ENCODE results near the gene TLCD1.

Gene TLCD1

DNA sequence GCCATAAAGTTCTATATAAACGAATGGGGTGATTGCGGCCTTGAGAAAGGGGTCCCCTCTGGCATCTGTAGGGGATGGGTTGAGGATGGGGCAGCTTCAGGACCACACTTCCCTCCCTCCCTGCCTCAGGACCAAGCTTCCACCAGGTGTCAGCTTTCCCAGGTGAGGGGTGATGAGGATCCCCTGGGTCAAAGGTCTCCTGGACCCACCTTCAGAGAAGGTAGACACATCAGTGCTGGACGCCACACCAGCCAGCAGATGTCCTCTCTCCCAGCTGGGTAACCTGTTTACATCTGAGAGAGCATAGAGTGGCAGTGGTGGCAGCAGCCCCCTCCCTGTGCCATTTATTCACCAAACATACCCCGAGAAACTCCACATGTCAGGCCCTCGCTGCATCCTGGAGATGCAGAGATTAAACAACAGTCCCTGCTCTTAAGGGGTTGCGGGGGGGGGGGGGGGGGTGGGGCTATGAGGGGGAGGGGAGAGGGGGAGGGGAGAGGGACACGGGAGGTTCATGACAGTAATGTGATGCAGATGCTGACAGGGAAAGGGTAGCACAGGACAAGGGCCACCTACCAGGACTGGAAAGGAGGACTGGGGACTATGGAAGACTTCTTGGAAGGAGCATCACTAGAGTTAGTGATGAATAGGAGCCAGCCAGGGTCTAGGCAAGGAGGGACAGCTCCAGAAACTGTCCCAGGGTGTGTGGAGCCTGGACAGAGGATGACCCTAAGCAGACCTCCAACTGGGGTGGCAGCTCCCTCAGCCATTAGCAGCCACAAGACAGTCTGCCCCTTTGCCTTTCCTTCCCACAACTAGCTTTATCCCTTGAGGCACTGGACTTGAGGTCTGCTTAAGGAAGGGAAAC lies 19.3 kb downstream of the TLCD1 start:
- no peak overlapping the region for H3K9ac ChIP-seq (ENCODE audit: low read length)
- H3K4me3 ChIP-seq (ENCODE audit: insufficient read depth, low read length, poor library complexity, severe bottlenecking) = no peak overlapping the region
- H3K27me3 ChIP-seq (ENCODE audit: low read length) = no peaks in the 10 kb centered on the region
- no peaks in the 10 kb centered on the region for H3K79me2 ChIP-seq (ENCODE audit: insufficient read depth, low read length)
- H3K4me2 ChIP-seq (ENCODE audit: low read depth, low read length, poor library complexity, severe bottlenecking) = no peak overlapping the region
- H2AFZ ChIP-seq (ENCODE audit: low read depth, low read length, severe bottlenecking) = no peak overlapping the region
- H3K27ac ChIP-seq (ENCODE audit: low read depth, low read length) = no peak overlapping the region
- no peaks in the 10 kb centered on the region for H3K9me3 ChIP-seq (ENCODE audit: insufficient read depth, low read length)
- TF ChIP-seq, protein P1, sequence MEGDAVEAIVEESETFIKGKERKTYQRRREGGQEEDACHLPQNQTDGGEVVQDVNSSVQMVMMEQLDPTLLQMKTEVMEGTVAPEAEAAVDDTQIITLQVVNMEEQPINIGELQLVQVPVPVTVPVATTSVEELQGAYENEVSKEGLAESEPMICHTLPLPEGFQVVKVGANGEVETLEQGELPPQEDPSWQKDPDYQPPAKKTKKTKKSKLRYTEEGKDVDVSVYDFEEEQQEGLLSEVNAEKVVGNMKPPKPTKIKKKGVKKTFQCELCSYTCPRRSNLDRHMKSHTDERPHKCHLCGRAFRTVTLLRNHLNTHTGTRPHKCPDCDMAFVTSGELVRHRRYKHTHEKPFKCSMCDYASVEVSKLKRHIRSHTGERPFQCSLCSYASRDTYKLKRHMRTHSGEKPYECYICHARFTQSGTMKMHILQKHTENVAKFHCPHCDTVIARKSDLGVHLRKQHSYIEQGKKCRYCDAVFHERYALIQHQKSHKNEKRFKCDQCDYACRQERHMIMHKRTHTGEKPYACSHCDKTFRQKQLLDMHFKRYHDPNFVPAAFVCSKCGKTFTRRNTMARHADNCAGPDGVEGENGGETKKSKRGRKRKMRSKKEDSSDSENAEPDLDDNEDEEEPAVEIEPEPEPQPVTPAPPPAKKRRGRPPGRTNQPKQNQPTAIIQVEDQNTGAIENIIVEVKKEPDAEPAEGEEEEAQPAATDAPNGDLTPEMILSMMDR (IDR thresholded peaks at IDR 0.05; ENCODE audit: insufficient read depth, low read length, poor library complexity, severe bottlenecking) = no peak
- no peak for TF ChIP-seq EZH2phosphoT487 (conservative IDR thresholded peaks at IDR 0.05; ENCODE audit: low read length)
- H3K36me3 ChIP-seq (ENCODE audit: low read length) = no peaks in the 10 kb centered on the region
- H3K9me2 ChIP-seq (replicated peaks; ENCODE audit: insufficient read depth, low read length) = no peaks in the 10 kb centered on the region
- no peaks in the 10 kb centered on the region; the same call in 1 of the 2 replicates for H3F3A ChIP-seq (ENCODE audit: insufficient read depth)
- no peaks in the 10 kb centered on the region for H4K20me1 ChIP-seq (ENCODE audit: low read depth, low read length)

DNA sequence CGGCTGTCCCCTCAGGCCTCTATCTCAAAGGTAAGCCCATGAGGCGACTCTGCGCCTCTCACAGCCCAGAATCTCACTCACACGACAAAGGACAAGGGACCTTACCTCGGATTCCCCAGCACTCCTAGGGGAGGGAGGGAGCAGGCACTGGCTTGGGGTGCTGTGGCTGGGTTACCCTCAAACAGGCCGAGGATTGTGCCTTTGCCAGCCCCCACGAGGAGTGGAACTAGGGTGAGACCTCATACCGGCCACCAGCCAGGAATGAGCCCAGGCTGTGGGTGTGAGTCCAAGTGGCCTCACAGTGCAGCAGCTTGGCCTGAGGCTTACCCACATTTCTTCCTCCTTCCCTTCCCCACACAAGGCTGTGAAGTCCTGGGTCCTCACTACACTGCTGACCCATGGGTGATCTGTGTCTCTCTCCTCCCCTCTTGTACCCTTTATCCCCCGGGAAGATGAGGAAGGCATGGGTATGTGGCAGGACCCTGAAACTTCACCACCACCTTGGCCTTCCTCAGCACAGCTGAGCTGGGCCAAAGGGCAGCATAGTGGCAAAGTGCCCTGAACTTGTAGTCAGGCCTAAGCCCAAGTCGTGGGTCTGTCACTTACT lies 20.2 kb downstream of the TLCD1 start:
- H3K9me3 ChIP-seq (ENCODE audit: insufficient read depth, low read length) = no peaks in the 10 kb centered on the region
- no peaks in the 10 kb centered on the region; the same call in 1 of the 2 replicates for H3F3A ChIP-seq (ENCODE audit: insufficient read depth)
- no peak overlapping the region for H3K4me2 ChIP-seq (ENCODE audit: low read depth, low read length, poor library complexity, severe bottlenecking)
- TF ChIP-seq, protein P1 (IDR thresholded peaks at IDR 0.05; ENCODE audit: insufficient read depth, low read length, poor library complexity, severe bottlenecking) = no peak
- TF ChIP-seq EZH2phosphoT487 (conservative IDR thresholded peaks at IDR 0.05; ENCODE audit: low read length) = no peak
- H3K79me2 ChIP-seq (ENCODE audit: insufficient read depth, low read length) = no peaks in the 10 kb centered on the region
- no peak overlapping the region for H2AFZ ChIP-seq (ENCODE audit: low read depth, low read length, severe bottlenecking)
- H3K9me2 ChIP-seq (replicated peaks; ENCODE audit: insufficient read depth, low read length) = no peaks in the 10 kb centered on the region
- no peaks in the 10 kb centered on the region for H4K20me1 ChIP-seq (ENCODE audit: low read depth, low read length)
- H3K27me3 ChIP-seq (ENCODE audit: low read length) = no peaks in the 10 kb centered on the region
- H3K9ac ChIP-seq (ENCODE audit: low read length) = no peak overlapping the region
- no peaks in the 10 kb centered on the region for H3K36me3 ChIP-seq (ENCODE audit: low read length)
- H3K4me3 ChIP-seq (ENCODE audit: insufficient read depth, low read length, poor library complexity, severe bottlenecking) = no peak overlapping the region
- H3K27ac ChIP-seq (ENCODE audit: low read depth, low read length) = no peak overlapping the region

DNA sequence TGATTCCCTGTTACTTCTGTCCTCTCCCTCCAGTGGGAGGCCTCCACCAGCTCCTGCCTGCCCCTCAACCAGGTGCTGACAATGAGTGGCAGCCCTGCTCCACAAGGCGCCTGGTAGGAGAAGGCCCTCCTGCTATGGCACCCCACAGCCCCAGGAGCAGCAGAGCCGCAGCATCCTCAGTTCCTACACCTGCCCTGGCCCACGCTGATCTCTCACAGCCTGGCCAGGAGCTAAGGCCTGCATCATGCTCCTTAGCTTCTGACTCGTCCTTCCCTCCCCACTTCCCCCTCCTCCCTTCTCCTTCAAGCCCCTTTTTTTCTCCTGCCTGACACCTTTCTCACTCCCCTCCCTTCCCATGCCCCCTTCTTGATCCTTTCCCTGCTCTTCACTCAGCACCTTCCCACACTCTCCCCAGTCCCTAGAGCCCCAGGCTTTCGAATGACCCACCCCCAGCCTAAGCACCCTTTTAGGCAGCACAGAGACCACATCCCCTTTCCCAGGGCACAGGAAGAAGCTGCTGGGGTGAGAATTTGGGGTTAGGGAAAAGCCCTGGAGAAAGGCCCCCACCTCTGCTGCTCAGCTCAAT lies 20.9 kb downstream of the TLCD1 start:
- TF ChIP-seq, protein P1 (IDR thresholded peaks at IDR 0.05; ENCODE audit: insufficient read depth, low read length, poor library complexity, severe bottlenecking) = no peak
- no peak for TF ChIP-seq EZH2phosphoT487 (conservative IDR thresholded peaks at IDR 0.05; ENCODE audit: low read length)
- no peaks in the 10 kb centered on the region for H4K20me1 ChIP-seq (ENCODE audit: low read depth, low read length)
- no peaks in the 10 kb centered on the region for H3K27me3 ChIP-seq (ENCODE audit: low read length)
- H3K9me2 ChIP-seq (replicated peaks; ENCODE audit: insufficient read depth, low read length) = no peaks in the 10 kb centered on the region
- H3K9ac ChIP-seq (ENCODE audit: low read length) = no peak overlapping the region
- no peaks in the 10 kb centered on the region for H3K79me2 ChIP-seq (ENCODE audit: insufficient read depth, low read length)
- H3K4me2 ChIP-seq (ENCODE audit: low read depth, low read length, poor library complexity, severe bottlenecking) = no peak overlapping the region
- H3K9me3 ChIP-seq (ENCODE audit: insufficient read depth, low read length) = no peaks in the 10 kb centered on the region
- H2AFZ ChIP-seq (ENCODE audit: low read depth, low read length, severe bottlenecking) = no peak overlapping the region
- no peak overlapping the region for H3K4me3 ChIP-seq (ENCODE audit: insufficient read depth, low read length, poor library complexity, severe bottlenecking)
- H3K27ac ChIP-seq (ENCODE audit: low read depth, low read length) = no peak overlapping the region
- no peaks in the 10 kb centered on the region for H3K36me3 ChIP-seq (ENCODE audit: low read length)
- no peaks in the 10 kb centered on the region; the same call in 1 of the 2 replicates for H3F3A ChIP-seq (ENCODE audit: insufficient read depth)
